Naive thymus-derived CD8-positive, alpha-beta T cell (primary cell): ENCODE measurements around the gene PSME3. TPM values are rescaled to one million over a fixed set of nuclear protein-coding genes. Genes with fewer than 3 reads are reported as not detected.
"Not testable (repeated sequence)": the region's sequence is repeated elsewhere in the genome, so short reads cannot be mapped to it uniquely, and the experiment has no call there.

Source experiments
- ATAC-seq, 2 donors: fragments of 150-1000 bp; cut with Tn5 transposase in 1 of 2; sonication (Bioruptor Pico), chemical (Tn5 transposase) in 1 of 2; 1 replicate in 1 of 2; 2 replicates in 1 of 2; pipeline ENCODE4 v1.10.0; 2021; ENCODE audit warnings: mild to moderate bottlenecking in 2 of 2, moderate library complexity in 2 of 2
- POLR2A ChIA-PET: fragments of 350-600 bp; sonication (Branson Sonifier 250); formaldehyde crosslinking; loops from one replicate; lab custom pipeline; 2021; ENCODE audit warnings: antibody characterized with exemption; lab: Charles Lee
- DNase-seq, 10 donors: peaks; one replicate each; pipeline versions ENCODE4 v3.0.0 to v3.0.0-alpha.2; 2020 to 2022
- H3K27ac Mint-ChIP-seq, 10 donors: one replicate each; pipeline ENCODE4 v1.8.0; 2020 to 2022; ENCODE audit warnings: mild to moderate bottlenecking in 10 of 10, mixed read lengths in 10 of 10, moderate library complexity in 4 of 10, inconsistent platforms in 1 of 10
- H3K27me3 Mint-ChIP-seq, 5 donors: one replicate each; pipeline ENCODE4 v1.8.0; 2021 to 2022; ENCODE audit warnings: mixed read lengths in 5 of 5
- H3K36me3 Mint-ChIP-seq, 3 donors: one replicate each; pipeline ENCODE4 v1.8.0; 2020 to 2022; ENCODE audit warnings: mixed read lengths in 3 of 3, mild to moderate bottlenecking in 2 of 3, inconsistent platforms in 1 of 3
- H3K4me1 Mint-ChIP-seq, 4 donors: one replicate each; pipeline ENCODE4 v1.8.0; 2021 to 2022; ENCODE audit warnings: mixed read lengths in 4 of 4
- H3K4me3 Mint-ChIP-seq, 10 donors: one replicate each; pipeline ENCODE4 v1.8.0; 2020 to 2022; ENCODE audit warnings: mild to moderate bottlenecking in 10 of 10, mixed read lengths in 10 of 10, moderate library complexity in 6 of 10, inconsistent platforms in 1 of 10
- H3K9me3 Mint-ChIP-seq, 9 donors: one replicate each; pipeline ENCODE4 v1.8.0; 2020 to 2022; ENCODE audit warnings: mixed read lengths in 9 of 9, mild to moderate bottlenecking in 3 of 9, inconsistent platforms in 1 of 9, moderate library complexity in 1 of 9
- microRNA-seq: library from miRNA; unstranded; fragments of <30 nt; microRNA quantifications from one replicate; pipeline ENCODE4 v1.2.0, GENCODE V29; 2022; ENCODE audit warnings: borderline microRNAs expressed
- polyA plus RNA-seq, 3 donors: library from polyadenylated mRNA; unstranded; fragments of 300-500 nt; fragmentation: Illumina TruSeq; gene quantifications; one replicate each; pipeline ENCODE4 v1.2.3, GENCODE V29; 2021
- total RNA-seq, 8 experiments: library from RNA in 2 of 8; stranded (reverse) in 2 of 8; gene quantifications; one replicate each; pipeline ENCODE4 v1.2.3 and lab custom pipeline; 2021 to 2026

The PSME3 gene
- total and polyA plus RNA-seq, 5 experiments from 2014 or later, result 65.3 to 123 (median 117) TPM

- H3K4me3 Mint-ChIP-seq, H3K27ac Mint-ChIP-seq, H3K36me3 Mint-ChIP-seq, H3K9me3 Mint-ChIP-seq, H3K27me3 Mint-ChIP-seq, DNase-seq, ATAC-seq, POLR2A ChIA-PET: not testable (repeated sequence)
- peaks cover 0 to 10% (median 2%) of the 10 kb centered on the region in 4 donors for H3K4me1 Mint-ChIP-seq
Observed at GRCh38 chr17:42885806-42886205, 52.6 kb downstream of the PSME3 start.

GRCh38 chr17:42886283-42887176 is 53.3 kb downstream of the PSME3 start:
- Mint-ChIP-seq H3K4me1 (peaks cover 0 to 10% (median 2%) of the 10 kb centered on the region in 4 donors), H3K36me3 (no peaks in the 10 kb centered on the region), H3K4me3 (no peak overlapping the region), H3K9me3 (no peaks in the 10 kb centered on the region), H3K27ac (no peak overlapping the region), H3K27me3 (peaks cover 0 to 7% (median 3%) of the 10 kb centered on the region in 5 donors)
- no peak for ATAC-seq
- no peak for DNase-seq
- POLR2A ChIA-PET, result no interaction called here

DNA sequence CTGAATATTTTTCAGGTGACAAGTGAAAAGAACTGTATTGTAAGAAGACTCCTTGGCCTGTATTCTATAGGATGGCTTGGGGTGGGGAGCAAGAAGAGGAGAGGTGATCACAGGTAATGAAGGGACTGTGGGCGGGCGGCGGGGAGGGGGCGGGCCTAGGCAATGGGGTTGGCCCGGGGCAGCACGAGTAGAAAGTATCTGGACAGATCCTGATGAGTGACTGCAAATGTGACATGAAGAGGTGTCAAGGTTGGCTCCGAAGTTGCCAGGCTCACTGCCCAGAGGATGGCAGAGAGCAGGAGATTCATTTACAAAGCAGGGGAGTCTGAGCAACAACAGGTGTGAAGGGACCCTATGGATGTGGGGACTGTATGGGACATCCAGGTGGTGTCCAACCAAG is 56.6 kb downstream of the PSME3 start:
- POLR2A ChIA-PET, result no interaction called here
- DNase-seq (no peak), ATAC-seq (no peak)
- Mint-ChIP-seq H3K27me3 (peaks cover 0 to 7% (median 5%) of the 10 kb centered on the region in 5 donors), H3K4me3 (no peak overlapping the region), H3K9me3 (no peaks in the 10 kb centered on the region), H3K27ac (peak overlapping the region in 1 of 10 donors; percentile 16), H3K4me1 (peaks cover 0 to 10% (median 2%) of the 10 kb centered on the region in 4 donors), H3K36me3 (no peaks in the 10 kb centered on the region)

GRCh38 chr17:42891539-42892152 is 58.4 kb downstream of the PSME3 start:
- Mint-ChIP-seq H3K27ac (no peak overlapping the region), H3K9me3 (no peaks in the 10 kb centered on the region), H3K36me3 (no peaks in the 10 kb centered on the region), H3K4me1 (peaks cover 0 to 5% (median under 1%) of the 10 kb centered on the region in 4 donors), H3K27me3 (peaks cover 0 to 8% (median 3%) of the 10 kb centered on the region in 5 donors), H3K4me3 (no peak overlapping the region)
- ATAC-seq (no peak), DNase-seq (no peak)
- POLR2A ChIA-PET, result no interaction called here

DNA sequence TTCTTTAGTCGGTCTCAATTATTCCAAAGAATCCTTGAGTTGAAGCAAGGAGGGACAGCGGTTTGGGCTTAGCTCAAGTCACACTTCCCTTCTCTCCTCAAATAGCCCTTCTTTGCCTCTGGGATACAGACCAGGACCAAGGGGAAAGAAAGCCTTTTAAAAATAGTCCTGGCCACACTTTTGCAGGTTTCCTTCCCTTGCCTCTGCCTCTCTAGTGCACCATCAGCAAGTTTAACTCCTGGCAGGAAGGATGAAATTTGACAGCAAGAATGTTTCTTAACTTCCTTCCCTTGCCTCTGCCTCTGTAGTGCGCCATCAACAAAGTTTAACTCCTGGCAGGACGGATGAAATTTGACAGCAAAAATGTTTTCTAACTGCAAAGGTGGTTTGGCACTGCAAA is 60.2 kb downstream of the PSME3 start:
- Mint-ChIP-seq H3K36me3 (no peaks in the 10 kb centered on the region), H3K27me3 (peaks cover 0 to 10% (median 3%) of the 10 kb centered on the region in 5 donors), H3K4me3 (no peak overlapping the region), H3K27ac (no peak overlapping the region), H3K9me3 (no peaks in the 10 kb centered on the region), H3K4me1 (peaks cover 0 to 5% (median 0%) of the 10 kb centered on the region in 4 donors)
- DNase-seq, result no peak
- POLR2A ChIA-PET, result no interaction called here
- ATAC-seq, result no peak

Small RNAs within 50 kb of the gene (microRNA-seq; reads per million reads assigned to microRNA genes)
- not detected for gene MIR6781

Other genes with a start within 250 kb of the PSME3 start
- gene RETREG3, start 224.0 kb upstream of the PSME3 start, total RNA-seq, result 100 to 1,000 TPM; 139 to 147 TPM
- 100 to 1,000 TPM; 119 to 131 (median 122) TPM for gene RETREG3, start 224.0 kb upstream of the PSME3 start, polyA plus RNA-seq
- gene TUBG1, start 223.7 kb upstream of the PSME3 start, total RNA-seq, result 10 to 100 TPM; 12.7 to 16.3 TPM
- 10 to 100 TPM in 1 of 3 donors, 1 to 10 TPM in 2; 6.7 to 10.3 (median 7.8) TPM for gene TUBG1, start 223.7 kb upstream of the PSME3 start, polyA plus RNA-seq
- 10 to 100 TPM; 18.1 to 22.1 TPM for gene TUBG2, start 174.1 kb upstream of the PSME3 start, total RNA-seq
- gene TUBG2, start 174.1 kb upstream of the PSME3 start, polyA plus RNA-seq, result 1 to 10 TPM; 4.9 to 6.9 (median 6.0) TPM
- not detected for gene PLEKHH3, start 156.4 kb upstream of the PSME3 start, total RNA-seq
- not detected for gene PLEKHH3, start 156.4 kb upstream of the PSME3 start, polyA plus RNA-seq
- gene CCR10, start 151.6 kb upstream of the PSME3 start, total RNA-seq, result 1 to 10 TPM; 1.3 to 1.7 TPM
- 1 to 10 TPM in 1 of 3 donors, under 1 TPM in 2; 0.68 to 1.8 (median 0.75) TPM for gene CCR10, start 151.6 kb upstream of the PSME3 start, polyA plus RNA-seq
- gene CNTNAP1, start 150.9 kb upstream of the PSME3 start, total RNA-seq, result 1 to 10 TPM; 2.7 to 3.0 TPM
- under 1 TPM in 1 of 3 donors, not detected in 2; 0.05 TPM for gene CNTNAP1, start 150.9 kb upstream of the PSME3 start, polyA plus RNA-seq
- 100 to 1,000 TPM; 186 to 197 TPM for gene EZH1, start 88.4 kb upstream of the PSME3 start, total RNA-seq
- gene EZH1, start 88.4 kb upstream of the PSME3 start, polyA plus RNA-seq, result 10 to 100 TPM; 30.6 to 44.6 (median 32.0) TPM
- gene RAMP2, start 72.2 kb upstream of the PSME3 start, total RNA-seq, result not detected
- not detected for gene RAMP2, start 72.2 kb upstream of the PSME3 start, polyA plus RNA-seq
- gene VPS25, start 59.9 kb upstream of the PSME3 start, total RNA-seq, result 10 to 100 TPM; 51.0 to 55.2 TPM
- 10 to 100 TPM; 43.9 to 64.5 (median 56.3) TPM for gene VPS25, start 59.9 kb upstream of the PSME3 start, polyA plus RNA-seq
- under 1 TPM; 0.27 to 0.62 TPM for gene WNK4, start 52.8 kb upstream of the PSME3 start, total RNA-seq
- under 1 TPM in 1 of 3 donors, not detected in 2; 0.09 TPM for gene WNK4, start 52.8 kb upstream of the PSME3 start, polyA plus RNA-seq
- gene COA3, start 34.7 kb upstream of the PSME3 start, total RNA-seq, result 10 to 100 TPM; 26.7 to 27.0 TPM
- 100 to 1,000 TPM; 106 to 119 (median 118) TPM for gene COA3, start 34.7 kb upstream of the PSME3 start, polyA plus RNA-seq
- gene CNTD1, start 34.5 kb upstream of the PSME3 start, total RNA-seq, result not detected
- gene CNTD1, start 34.5 kb upstream of the PSME3 start, polyA plus RNA-seq, result under 1 TPM; 0.12 to 0.52 (median 0.24) TPM
- gene BECN1, start 9.1 kb upstream of the PSME3 start, total RNA-seq, result 100 to 1,000 TPM; 103 to 109 TPM
- gene BECN1, start 9.1 kb upstream of the PSME3 start, polyA plus RNA-seq, result 100 to 1,000 TPM; 106 to 124 (median 123) TPM
- 1 to 10 TPM; 4.0 to 4.2 TPM for gene AOC2, start 11.2 kb downstream of the PSME3 start, total RNA-seq
- under 1 TPM; 0.06 to 0.63 (median 0.12) TPM for gene AOC2, start 11.2 kb downstream of the PSME3 start, polyA plus RNA-seq
- gene AOC3, start 17.8 kb downstream of the PSME3 start, total RNA-seq, result 1 to 10 TPM; 1.6 TPM
- under 1 TPM in 1 of 3 donors, not detected in 2; 0.13 TPM for gene AOC3, start 17.8 kb downstream of the PSME3 start, polyA plus RNA-seq
- not detected for gene G6PC1, start 67.4 kb downstream of the PSME3 start, total RNA-seq
- not detected for gene G6PC1, start 67.4 kb downstream of the PSME3 start, polyA plus RNA-seq
- 10 to 100 TPM; 60.3 to 70.4 TPM for gene AARSD1, start 131.1 kb downstream of the PSME3 start, total RNA-seq
- 10 to 100 TPM; 40.5 to 56.2 (median 45.2) TPM for gene AARSD1, start 131.1 kb downstream of the PSME3 start, polyA plus RNA-seq
- gene PTGES3L, start 146.7 kb downstream of the PSME3 start, total RNA-seq, result under 1 TPM; 0.38 to 0.49 TPM
- under 1 TPM in 2 of 3 donors, not detected in 1; 0.30 to 0.51 TPM for gene PTGES3L, start 146.7 kb downstream of the PSME3 start, polyA plus RNA-seq
- gene RUNDC1, start 147.2 kb downstream of the PSME3 start, total RNA-seq, result 10 to 100 TPM; 18.6 to 18.8 TPM
- 10 to 100 TPM; 11.8 to 15.9 (median 14.6) TPM for gene RUNDC1, start 147.2 kb downstream of the PSME3 start, polyA plus RNA-seq
- 1,000 to 10,000 TPM; 1,609 to 1,640 TPM for gene RPL27, start 165.0 kb downstream of the PSME3 start, total RNA-seq
- 1,000 to 10,000 TPM; 2,416 to 2,846 (median 2,434) TPM for gene RPL27, start 165.0 kb downstream of the PSME3 start, polyA plus RNA-seq
- gene IFI35, start 173.4 kb downstream of the PSME3 start, total RNA-seq, result 10 to 100 TPM; 35.7 to 39.1 TPM
- gene IFI35, start 173.4 kb downstream of the PSME3 start, polyA plus RNA-seq, result 10 to 100 TPM; 44.8 to 49.8 (median 47.2) TPM
- 10 to 100 TPM; 36.7 to 42.2 TPM for gene VAT1, start 189.0 kb downstream of the PSME3 start, total RNA-seq
- gene VAT1, start 189.0 kb downstream of the PSME3 start, polyA plus RNA-seq, result 10 to 100 TPM; 24.7 to 33.9 (median 28.2) TPM
- gene RND2, start 191.8 kb downstream of the PSME3 start, total RNA-seq, result under 1 TPM in 1 of 2 experiments, not detected in 1; 0.16 TPM
- gene RND2, start 191.8 kb downstream of the PSME3 start, polyA plus RNA-seq, result under 1 TPM in 2 of 3 donors, not detected in 1; 0.08 to 0.09 TPM